Measurements from ENCODE around the gene TBCD. TPM values are rescaled to one million over a fixed set of nuclear protein-coding genes. Genes with fewer than 3 reads are reported as not detected.

The TBCD gene
- total RNA-seq, 1 donor from 2014 or later, result 31.8 TPM

GRCh38 chr17:82723169-82723807 lies 28.6 kb upstream of the TBCD start:
- Histone ChIP-seq H3K4me2 (ENCODE audit: low read length) (no peak overlapping the region), H3K4me3 (ENCODE audit: insufficient read depth, low read depth, low read length) (no peak overlapping the region), H3K4me1 (ENCODE audit: insufficient read depth, low read length) (no peaks in the 10 kb centered on the region), H2AFZ (ENCODE audit: low read depth, low read length) (no peak overlapping the region), H3K27ac (ENCODE audit: low read depth, low read length) (no peak overlapping the region), H3K9ac (ENCODE audit: low read length) (no peak overlapping the region), H3K79me2 (ENCODE audit: insufficient read depth, low read length) (peaks cover 6% of the 10 kb centered on the region), H3K27me3 (ENCODE audit: insufficient read depth, low read length) (no peaks in the 10 kb centered on the region), H3K9me3 (ENCODE audit: insufficient read depth, low read depth, low read length) (no peaks in the 10 kb centered on the region), H4K20me1 (ENCODE audit: insufficient read depth, low read length) (peaks cover 6% of the 10 kb centered on the region), H3K36me3 (ENCODE audit: insufficient read depth, low read length) (peaks cover 8% of the 10 kb centered on the region)
- Mint-ChIP-seq H3K4me1 (ENCODE audit: low read depth, unreplicated experiment) (no peaks in the 10 kb centered on the region), H3K27me3 (ENCODE audit: low read depth, unreplicated experiment) (no peaks in the 10 kb centered on the region), H3K9me3 (ENCODE audit: unreplicated experiment) (no peaks in the 10 kb centered on the region), H3K4me3 (ENCODE audit: unreplicated experiment) (no peak overlapping the region), H3K36me3 (ENCODE audit: low read depth, unreplicated experiment) (peaks cover 24% of the 10 kb centered on the region), H3K27ac (ENCODE audit: unreplicated experiment) (no peak overlapping the region)
- FAIRE-seq (no peak), DNase-seq (ENCODE audit: low read depth) (no peak)
- TF ChIP-seq, protein P1, sequence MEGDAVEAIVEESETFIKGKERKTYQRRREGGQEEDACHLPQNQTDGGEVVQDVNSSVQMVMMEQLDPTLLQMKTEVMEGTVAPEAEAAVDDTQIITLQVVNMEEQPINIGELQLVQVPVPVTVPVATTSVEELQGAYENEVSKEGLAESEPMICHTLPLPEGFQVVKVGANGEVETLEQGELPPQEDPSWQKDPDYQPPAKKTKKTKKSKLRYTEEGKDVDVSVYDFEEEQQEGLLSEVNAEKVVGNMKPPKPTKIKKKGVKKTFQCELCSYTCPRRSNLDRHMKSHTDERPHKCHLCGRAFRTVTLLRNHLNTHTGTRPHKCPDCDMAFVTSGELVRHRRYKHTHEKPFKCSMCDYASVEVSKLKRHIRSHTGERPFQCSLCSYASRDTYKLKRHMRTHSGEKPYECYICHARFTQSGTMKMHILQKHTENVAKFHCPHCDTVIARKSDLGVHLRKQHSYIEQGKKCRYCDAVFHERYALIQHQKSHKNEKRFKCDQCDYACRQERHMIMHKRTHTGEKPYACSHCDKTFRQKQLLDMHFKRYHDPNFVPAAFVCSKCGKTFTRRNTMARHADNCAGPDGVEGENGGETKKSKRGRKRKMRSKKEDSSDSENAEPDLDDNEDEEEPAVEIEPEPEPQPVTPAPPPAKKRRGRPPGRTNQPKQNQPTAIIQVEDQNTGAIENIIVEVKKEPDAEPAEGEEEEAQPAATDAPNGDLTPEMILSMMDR (IDR thresholded peaks at IDR 0.05; ENCODE audit: insufficient read depth, low read depth, low read length), result no peak
- no peak for TF ChIP-seq EZH2 (IDR thresholded peaks at IDR 0.05; ENCODE audit: insufficient read depth, low read length)

- Histone ChIP-seq H3K27me3 (ENCODE audit: insufficient read depth, low read length) (no peaks in the 10 kb centered on the region), H3K36me3 (ENCODE audit: insufficient read depth, low read length) (peaks cover 8% of the 10 kb centered on the region), H3K9ac (ENCODE audit: low read length) (no peak overlapping the region), H3K79me2 (ENCODE audit: insufficient read depth, low read length) (no peaks in the 10 kb centered on the region), H3K4me2 (ENCODE audit: low read length) (no peak overlapping the region), H4K20me1 (ENCODE audit: insufficient read depth, low read length) (peaks cover 4% of the 10 kb centered on the region), H3K4me3 (ENCODE audit: insufficient read depth, low read depth, low read length) (no peak overlapping the region), H3K4me1 (ENCODE audit: insufficient read depth, low read length) (no peaks in the 10 kb centered on the region), H3K27ac (ENCODE audit: low read depth, low read length) (no peak overlapping the region), H3K9me3 (ENCODE audit: insufficient read depth, low read depth, low read length) (no peaks in the 10 kb centered on the region), H2AFZ (ENCODE audit: low read depth, low read length) (no peak overlapping the region)
- FAIRE-seq, result no peak
- Mint-ChIP-seq H3K4me1 (ENCODE audit: low read depth, unreplicated experiment) (no peaks in the 10 kb centered on the region), H3K27ac (ENCODE audit: unreplicated experiment) (no peak overlapping the region), H3K9me3 (ENCODE audit: unreplicated experiment) (no peaks in the 10 kb centered on the region), H3K27me3 (ENCODE audit: low read depth, unreplicated experiment) (no peaks in the 10 kb centered on the region), H3K4me3 (ENCODE audit: unreplicated experiment) (no peak overlapping the region), H3K36me3 (ENCODE audit: low read depth, unreplicated experiment) (peaks cover 26% of the 10 kb centered on the region)
- TF ChIP-seq, protein P1 (IDR thresholded peaks at IDR 0.05; ENCODE audit: insufficient read depth, low read depth, low read length), result no peak
- TF ChIP-seq EZH2 (IDR thresholded peaks at IDR 0.05; ENCODE audit: insufficient read depth, low read length), result no peak
- DNase-seq (ENCODE audit: low read depth), result no peak
Measured at GRCh38 chr17:82726427-82726826, 25.4 kb upstream of the TBCD start.

- no peak overlapping the region for H3K27ac ChIP-seq (ENCODE audit: low read depth, low read length)
- H3K4me1 ChIP-seq (ENCODE audit: insufficient read depth, low read length), result no peaks in the 10 kb centered on the region
- Mint-ChIP-seq H3K36me3 (ENCODE audit: low read depth, unreplicated experiment) (peaks cover 25% of the 10 kb centered on the region), H3K27me3 (ENCODE audit: low read depth, unreplicated experiment) (no peaks in the 10 kb centered on the region), H3K4me1 (ENCODE audit: low read depth, unreplicated experiment) (no peaks in the 10 kb centered on the region), H3K4me3 (ENCODE audit: unreplicated experiment) (no peak overlapping the region), H3K27ac (ENCODE audit: unreplicated experiment) (no peak overlapping the region), H3K9me3 (ENCODE audit: unreplicated experiment) (no peaks in the 10 kb centered on the region)
- no peak for TF ChIP-seq EZH2 (IDR thresholded peaks at IDR 0.05; ENCODE audit: insufficient read depth, low read length)
- TF ChIP-seq, protein P1 (IDR thresholded peaks at IDR 0.05; ENCODE audit: insufficient read depth, low read depth, low read length), result no peak
- peaks cover 9% of the 10 kb centered on the region for H3K9me3 ChIP-seq (ENCODE audit: insufficient read depth, low read depth, low read length)
- no peak overlapping the region for H3K9ac ChIP-seq (ENCODE audit: low read length)
- H3K4me2 ChIP-seq (ENCODE audit: low read length), result no peak overlapping the region
- H3K27me3 ChIP-seq (ENCODE audit: insufficient read depth, low read length), result no peaks in the 10 kb centered on the region
- FAIRE-seq (no peak), DNase-seq (ENCODE audit: low read depth) (no peak)
- H2AFZ ChIP-seq (ENCODE audit: low read depth, low read length), result no peak overlapping the region
- H3K4me3 ChIP-seq (ENCODE audit: insufficient read depth, low read depth, low read length), result no peak overlapping the region
- H4K20me1 ChIP-seq (ENCODE audit: insufficient read depth, low read length), result no peaks in the 10 kb centered on the region
- H3K36me3 ChIP-seq (ENCODE audit: insufficient read depth, low read length), result peaks cover 5% of the 10 kb centered on the region
- H3K79me2 ChIP-seq (ENCODE audit: insufficient read depth, low read length), result no peaks in the 10 kb centered on the region
Measured at GRCh38 chr17:82729479-82730260, 22.2 kb upstream of the TBCD start.
